GM10266 (cell line): ENCODE measurements around the gene GAP43.
"Not testable (repeated sequence)": the region's sequence is repeated elsewhere in the genome, so short reads cannot be mapped to it uniquely, and the experiment has no call there.

Source experiments
- DNase-seq: peaks from one replicate; pipeline ENCODE4 v3.0.0; 2012; ENCODE audit errors: extremely low spot score
- CTCF ChIP-seq: IDR thresholded peaks from 2 replicates; pipeline ENCODE4 v1.5.1; 2012; ENCODE audit warnings: mild to moderate bottlenecking, low read depth; ENCODE audit not compliant: control insufficient read depth, insufficient read depth; ENCODE audit errors: missing control alignments

GAP43 gene

GRCh38 chr3:115713284-115713683, 90.0 kb downstream of the GAP43 start:
- DNase-seq, result no peak
- no peak for TF ChIP-seq CTCF

- DNase-seq, result no peak
- TF ChIP-seq CTCF, result no peak
Observed at GRCh38 chr3:115715241-115715745, 92.0 kb downstream of the GAP43 start.

GRCh38 chr3:115720983-115721382, 97.7 kb downstream of the GAP43 start:
- no peak for DNase-seq
- TF ChIP-seq CTCF, result no peak

DNA sequence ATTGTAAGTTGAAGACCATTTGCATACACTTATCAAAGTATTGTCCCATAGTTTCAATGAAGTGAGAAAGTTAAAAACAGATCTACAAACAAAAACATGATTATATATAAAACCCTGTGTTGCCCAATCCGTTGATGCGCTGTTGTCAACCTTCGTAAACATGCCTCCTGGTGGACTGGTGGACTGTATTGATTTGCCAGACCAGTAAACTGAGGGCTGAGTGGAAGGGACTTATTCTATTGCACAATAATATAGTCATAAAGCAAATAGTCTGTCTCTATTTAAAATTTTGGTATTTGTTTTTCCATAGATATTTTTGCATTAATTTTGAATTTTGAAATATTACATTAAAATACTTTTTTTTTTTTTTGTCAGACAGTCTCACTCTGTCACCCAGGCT, 102.5 kb downstream of the GAP43 start:
- TF ChIP-seq CTCF, result no peak
- no peak for DNase-seq

- no peak for DNase-seq
- no peak for TF ChIP-seq CTCF
Observed at GRCh38 chr3:115727135-115727534, 103.8 kb downstream of the GAP43 start.

GRCh38 chr3:115728013-115728412, 104.7 kb downstream of the GAP43 start:
- no peak for TF ChIP-seq CTCF
- no peak for DNase-seq

GRCh38 chr3:115736341-115736740, 113.0 kb downstream of the GAP43 start:
- DNase-seq, result not testable (repeated sequence)

DNA sequence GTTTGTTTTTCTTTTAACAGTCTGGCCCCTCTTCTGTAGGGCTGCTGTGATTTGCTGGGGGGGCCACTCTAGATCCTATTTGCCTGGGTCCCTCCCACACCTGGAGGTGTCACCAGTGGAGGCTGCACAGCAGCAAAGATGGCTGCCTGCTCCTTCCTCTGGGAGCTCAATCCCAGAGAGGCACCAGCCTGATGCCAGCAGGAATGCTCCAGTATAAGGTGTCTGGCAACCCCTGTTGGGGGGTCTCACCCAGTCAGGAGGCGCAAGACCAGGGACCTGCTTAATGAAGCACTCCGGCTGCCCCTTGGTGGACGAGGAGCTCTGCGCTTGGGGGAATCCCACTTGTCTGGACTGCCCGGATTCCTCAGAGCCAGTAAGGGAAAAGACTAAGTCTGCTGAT, 118.3 kb downstream of the GAP43 start:
- no peak for DNase-seq
- no peak for TF ChIP-seq CTCF

- DNase-seq, result not testable (repeated sequence)
Observed at GRCh38 chr3:115744516-115744915, 121.2 kb downstream of the GAP43 start.

DNA sequence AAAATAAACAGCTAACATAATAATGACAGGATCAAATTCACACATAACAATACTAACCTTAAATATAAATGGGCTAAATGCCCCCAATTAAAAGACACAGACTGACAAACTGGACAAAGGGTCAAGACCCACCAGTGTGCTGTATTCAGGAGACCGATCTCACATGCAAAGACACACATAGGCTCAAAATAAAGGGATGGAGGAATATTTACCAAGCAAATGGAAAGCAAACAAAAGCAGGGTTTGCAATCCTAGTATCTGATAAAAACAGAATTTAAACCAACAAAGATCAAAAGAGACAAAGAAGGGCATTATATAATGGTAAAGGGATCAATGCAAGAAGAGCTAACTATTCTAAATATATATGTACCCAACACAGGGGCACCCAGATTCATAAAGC, 129.7 kb downstream of the GAP43 start:
- DNase-seq, result not testable (repeated sequence)
